Sigmoid colon (tissue), 7 donors: ENCODE measurements around the gene LRP10. TPM values are rescaled to one million over a fixed set of nuclear protein-coding genes. Genes with fewer than 3 reads are reported as not detected.

Source experiments
- polyA plus RNA-seq, 3 donors: library from polyadenylated mRNA; stranded (reverse); fragments of 200-250 nt; gene quantifications; one replicate each; pipeline ENCODE4 v1.2.3, GENCODE V29; 2013
- small RNA-seq, 3 donors: library from RNA; depleted of rRNA; stranded (forward); fragments of <200 nt; gene quantifications; one replicate each; pipeline ENCODE3, GENCODE V24; 2016
- total RNA-seq, 4 donors: library from RNA; depleted of rRNA; stranded (reverse); fragments of >200 nt; gene quantifications; one replicate each; pipeline ENCODE4 v1.1.0, GENCODE V29; 2016
- donor health status: healthy with polysubstance abuse.
- donor health status: Bipolar disorder and iron deficiency.
- donor health status: healthy.

LRP10 gene
- total and polyA plus RNA-seq, 7 donors, result 34.4 to 139 (median 85.9) TPM

Small RNA genes within 50 kb of the gene (small RNA-seq; reads per million reads assigned to genes)
- 0 reads per million in 3 donors for gene RF00019

Other genes starting within 250 kb of the LRP10 start
- gene OR6J1, start 227.4 kb upstream of the LRP10 start, total RNA-seq, result not detected
- gene OR6J1, start 227.4 kb upstream of the LRP10 start, polyA plus RNA-seq, result not detected
- 100 to 1,000 TPM in 2 of 4 donors, 10 to 100 TPM in 2; 95.2 to 108 (median 102) TPM for gene OXA1L, start 105.1 kb upstream of the LRP10 start, total RNA-seq
- gene OXA1L, start 105.1 kb upstream of the LRP10 start, polyA plus RNA-seq, result 100 to 1,000 TPM in 1 of 3 donors, 10 to 100 TPM in 2; 85.1 to 113 (median 85.9) TPM
- gene SLC7A7, start 56.3 kb upstream of the LRP10 start, total RNA-seq, result 10 to 100 TPM; 16.1 to 23.5 (median 16.5) TPM
- 10 to 100 TPM; 15.6 to 22.7 (median 16.4) TPM for gene SLC7A7, start 56.3 kb upstream of the LRP10 start, polyA plus RNA-seq
- gene MRPL52, start 41.9 kb upstream of the LRP10 start, total RNA-seq, result 100 to 1,000 TPM in 1 of 4 donors, 10 to 100 TPM in 3; 54.6 to 333 (median 58.3) TPM
- 100 to 1,000 TPM in 2 of 3 donors, 10 to 100 TPM in 1; 64.3 to 117 (median 105) TPM for gene MRPL52, start 41.9 kb upstream of the LRP10 start, polyA plus RNA-seq
- gene MMP14, start 35.2 kb upstream of the LRP10 start, total RNA-seq, result 100 to 1,000 TPM in 3 of 4 donors, 10 to 100 TPM in 1; 86.6 to 140 (median 115) TPM
- gene MMP14, start 35.2 kb upstream of the LRP10 start, polyA plus RNA-seq, result 10 to 100 TPM; 21.0 to 85.4 (median 33.5) TPM
- 1 to 10 TPM in 1 of 4 donors, under 1 TPM in 2, not detected in 1; 0.71 to 1.4 (median 0.81) TPM for gene REM2, start 11.5 kb downstream of the LRP10 start, total RNA-seq
- under 1 TPM in 2 of 3 donors, not detected in 1; 0.60 to 0.96 TPM for gene REM2, start 11.5 kb downstream of the LRP10 start, polyA plus RNA-seq
- gene RBM23, start 47.4 kb downstream of the LRP10 start, total RNA-seq, result 1,000 to 10,000 TPM in 1 of 4 donors, 100 to 1,000 TPM in 3; 356 to 5,076 (median 594) TPM
- 10 to 100 TPM; 31.8 to 46.5 (median 40.8) TPM for gene RBM23, start 47.4 kb downstream of the LRP10 start, polyA plus RNA-seq
- 10 to 100 TPM; 33.3 to 61.7 (median 44.7) TPM for gene PRMT5, start 57.6 kb downstream of the LRP10 start, total RNA-seq
- 10 to 100 TPM; 33.3 to 66.7 (median 55.4) TPM for gene PRMT5, start 57.6 kb downstream of the LRP10 start, polyA plus RNA-seq
- gene HAUS4, start 85.3 kb downstream of the LRP10 start, total RNA-seq, result 10 to 100 TPM; 28.1 to 82.6 (median 59.8) TPM
- gene HAUS4, start 85.3 kb downstream of the LRP10 start, polyA plus RNA-seq, result 10 to 100 TPM; 37.8 to 46.7 (median 44.9) TPM
- gene AJUBA, start 110.8 kb downstream of the LRP10 start, total RNA-seq, result 1 to 10 TPM; 5.0 to 5.5 (median 5.1) TPM
- 1 to 10 TPM in 2 of 3 donors, under 1 TPM in 1; 0.23 to 7.8 (median 6.0) TPM for gene AJUBA, start 110.8 kb downstream of the LRP10 start, polyA plus RNA-seq
- 10 to 100 TPM in 3 of 4 donors, 1 to 10 TPM in 1; 8.9 to 19.9 (median 12.9) TPM for gene C14orf93, start 138.4 kb downstream of the LRP10 start, total RNA-seq
- gene C14orf93, start 138.4 kb downstream of the LRP10 start, polyA plus RNA-seq, result 10 to 100 TPM in 2 of 3 donors, 1 to 10 TPM in 1; 7.4 to 11.9 (median 10.2) TPM
- 100 to 1,000 TPM; 113 to 179 (median 135) TPM for gene PSMB5, start 163.2 kb downstream of the LRP10 start, total RNA-seq
- 100 to 1,000 TPM; 132 to 145 (median 141) TPM for gene PSMB5, start 163.2 kb downstream of the LRP10 start, polyA plus RNA-seq
- under 1 TPM in 1 of 4 donors, not detected in 3; 0.41 TPM for gene PSMB11, start 170.5 kb downstream of the LRP10 start, total RNA-seq
- gene PSMB11, start 170.5 kb downstream of the LRP10 start, polyA plus RNA-seq, result under 1 TPM in 1 of 3 donors, not detected in 2; 0.06 TPM
- gene CDH24, start 185.8 kb downstream of the LRP10 start, total RNA-seq, result 1 to 10 TPM; 2.0 to 7.5 (median 2.8) TPM
- 1 to 10 TPM in 1 of 3 donors, under 1 TPM in 2; 0.46 to 5.4 (median 0.60) TPM for gene CDH24, start 185.8 kb downstream of the LRP10 start, polyA plus RNA-seq
- gene ACIN1, start 223.4 kb downstream of the LRP10 start, total RNA-seq, result 100 to 1,000 TPM in 1 of 4 donors, 10 to 100 TPM in 3; 79.9 to 129 (median 93.9) TPM
- gene ACIN1, start 223.4 kb downstream of the LRP10 start, polyA plus RNA-seq, result 100 to 1,000 TPM in 1 of 3 donors, 10 to 100 TPM in 2; 37.8 to 114 (median 40.9) TPM
- gene C14orf119, start 223.8 kb downstream of the LRP10 start, total RNA-seq, result 10 to 100 TPM; 22.4 to 38.9 (median 30.1) TPM
- 10 to 100 TPM; 49.2 to 94.3 (median 50.0) TPM for gene C14orf119, start 223.8 kb downstream of the LRP10 start, polyA plus RNA-seq
- gene CIROP, start 233.2 kb downstream of the LRP10 start, total RNA-seq, result under 1 TPM in 1 of 4 donors, not detected in 3; 0.27 TPM
- not detected for gene CIROP, start 233.2 kb downstream of the LRP10 start, polyA plus RNA-seq
- under 1 TPM in 1 of 4 donors, not detected in 3; 0.68 TPM for gene CEBPE, start 247.5 kb downstream of the LRP10 start, total RNA-seq
- gene CEBPE, start 247.5 kb downstream of the LRP10 start, polyA plus RNA-seq, result under 1 TPM in 1 of 3 donors, not detected in 2; 0.28 TPM